Esophagus muscularis mucosa (tissue), 4 donors: Measurements from ENCODE around the gene LSM6. TPM values are rescaled to one million over a fixed set of nuclear protein-coding genes. Genes with fewer than 3 reads are reported as not detected.
A peak's percentile ranks its signal among the peaks of the same experiment; 100 is the strongest.

Experiments
- DNase-seq: peaks from one replicate; pipeline ENCODE4 v3.0.0-alpha.2; 2017; ENCODE audit errors: extremely low spot score
- H3K27ac ChIP-seq, 4 donors: fragments of 200-600 bp; sonication (generic); replicated peaks in 1 of 4; 1 replicate in 3 of 4; 2 replicates in 1 of 4; pipeline ENCODE4 v1.5.1; 2016 to 2019; ENCODE audit warnings: mild to moderate bottlenecking in 1 of 4
- H3K27me3 ChIP-seq, 4 donors: fragments of 200-600 bp; sonication (generic); one replicate each; pipeline versions ENCODE4 v1.5.1 to v1.6.0; 2016 to 2019
- H3K36me3 ChIP-seq, 4 donors: fragments of 200-600 bp; sonication (generic); one replicate each; pipeline ENCODE4 v1.5.1; 2016 to 2019
- H3K4me1 ChIP-seq, 4 donors: fragments of 200-600 bp; sonication (generic); one replicate each; pipeline ENCODE4 v1.5.1; 2016 to 2019
- H3K4me3 ChIP-seq, 4 donors: fragments of 200-600 bp; sonication (generic); 1 replicate in 2 of 4; 2 replicates in 2 of 4; pipeline ENCODE4 v1.5.1; 2016 to 2019; ENCODE audit warnings: mild to moderate bottlenecking in 4 of 4, moderate library complexity in 1 of 4
- H3K9me3 ChIP-seq, 4 donors: fragments of 200-600 bp; sonication (generic); 1 replicate in 3 of 4; 2 replicates in 1 of 4; pipeline ENCODE4 v1.5.1; 2016 to 2019
- CTCF ChIP-seq, 3 experiments: fragments of 200-600 bp in 2 of 3; fragments of 450-650 bp in 1 of 3; sonication (generic) in 2 of 3; IDR thresholded peaks; one replicate each; pipeline ENCODE4 v1.5.1; 2017 to 2019; ENCODE audit warnings: antibody characterized with exemption in 3 of 3, mild to moderate bottlenecking in 2 of 3, moderate library complexity in 1 of 3
- EP300 ChIP-seq: sonication (generic); formaldehyde crosslinking; IDR thresholded peaks from one replicate; pipeline ENCODE4 v1.6.1; 2017; ENCODE audit warnings: antibody characterized with exemption
- POLR2A ChIP-seq: fragments of 450-650 bp; IDR thresholded peaks from one replicate; pipeline ENCODE4 v1.6.1; 2017; ENCODE audit warnings: antibody characterized with exemption, moderate library complexity, mild to moderate bottlenecking, low read depth
- POLR2AphosphoS5 ChIP-seq, 2 donors: sonication (generic); formaldehyde crosslinking; IDR thresholded peaks; one replicate each; pipeline ENCODE4 v1.6.1; 2017; ENCODE audit warnings: antibody characterized with exemption in 2 of 2
- WGBS: methylation state at CpG from one replicate; pipeline ENCODE4 v1.1.5; 2018; 5-methylcytosine and 5-hydroxymethylcytosine counted together
- intact Hi-C: fragments of 100-400 bp; cut with DNase I; formaldehyde crosslinking; loops from one replicate; pipeline ENCODE4 v1.15.1; 2023
- total RNA-seq, 4 donors: library from RNA; depleted of rRNA; stranded (reverse); fragments of >200 nt; gene quantifications; one replicate each; pipeline versions ENCODE4 v1.1.0 to v1.2.1, GENCODE V29; 2016

Gene LSM6
- total RNA-seq, 4 donors from 2014 or later = 22.7 to 30.4 (median 24.7) TPM

- intact Hi-C loops = no loop called here
- no peaks in the 10 kb centered on the region for H3K36me3 ChIP-seq
- TF ChIP-seq CTCF (IDR thresholded peaks at IDR 0.05) (no peak), POLR2A (no peak), EP300 (no peak), POLR2AphosphoS5 (IDR thresholded peaks at IDR 0.05) (no peak)
- no peak within 1 kb of the TSS for H3K4me3 ChIP-seq
- H3K27ac ChIP-seq = no peak within 1 kb of the TSS
- no peaks in the 10 kb centered on the region for H3K4me1 ChIP-seq
- no peak for DNase-seq
- 81% methylated on average over 5 of the region's 5 CpGs for WGBS
- no peaks in the 10 kb centered on the region for H3K27me3 ChIP-seq
- H3K9me3 ChIP-seq = no peaks in the 10 kb centered on the region
These were observed 38.7 kb downstream of the LSM6 start, which contains the start of gene REELD1 for GRCh38 chr4:146214238-146214637. TSS of gene REELD1 (plus strand) at chr4:146214538. CDS start at chr4:146216953, 2,415 bp downstream.

GRCh38 chr4:146222313-146222712 lies 46.8 kb downstream of the LSM6 start:
- Histone ChIP-seq H3K4me3 (no peak overlapping the region), H3K9me3 (no peaks in the 10 kb centered on the region), H3K27me3 (no peaks in the 10 kb centered on the region), H3K36me3 (no peaks in the 10 kb centered on the region), H3K4me1 (no peaks in the 10 kb centered on the region), H3K27ac (no peak overlapping the region)
- WGBS = 82% methylated on average over 8 of the region's 8 CpGs
- peak; percentile 91 for DNase-seq
- no peak for TF ChIP-seq CTCF (IDR thresholded peaks at IDR 0.05)
- no peak for TF ChIP-seq EP300
- no peak for TF ChIP-seq POLR2AphosphoS5 (IDR thresholded peaks at IDR 0.05)
- no peak for TF ChIP-seq POLR2A
- intact Hi-C loops = no loop called here

GRCh38 chr4:146224326-146224966 lies 48.9 kb downstream of the LSM6 start:
- peak; percentile 90 for DNase-seq
- H3K36me3 ChIP-seq = no peaks in the 10 kb centered on the region
- intact Hi-C loops = no loop called here
- TF ChIP-seq POLR2AphosphoS5 (IDR thresholded peaks at IDR 0.05) (no peak), EP300 (no peak), CTCF (IDR thresholded peaks at IDR 0.05) (no peak), POLR2A (no peak)
- no peaks in the 10 kb centered on the region for H3K4me1 ChIP-seq
- no peaks in the 10 kb centered on the region for H3K27me3 ChIP-seq
- 56% methylated on average over 8 of the region's 8 CpGs for WGBS
- no peaks in the 10 kb centered on the region for H3K9me3 ChIP-seq
- H3K4me3 ChIP-seq = no peak overlapping the region
- H3K27ac ChIP-seq = no peak overlapping the region

GRCh38 chr4:146229406-146229805 lies 53.9 kb downstream of the LSM6 start:
- intact Hi-C loops = no loop called here
- Histone ChIP-seq H3K4me3 (no peak overlapping the region), H3K27me3 (no peaks in the 10 kb centered on the region), H3K4me1 (no peaks in the 10 kb centered on the region), H3K36me3 (no peaks in the 10 kb centered on the region), H3K27ac (no peak overlapping the region), H3K9me3 (peaks cover 0 to 10% (median 4%) of the 10 kb centered on the region in 4 donors)
- no peak for DNase-seq
- TF ChIP-seq EP300 = no peak
- TF ChIP-seq CTCF (IDR thresholded peaks at IDR 0.05) = no peak
- TF ChIP-seq POLR2A = no peak
- TF ChIP-seq POLR2AphosphoS5 (IDR thresholded peaks at IDR 0.05) = no peak
